SK-N-MC (cell line): ENCODE data around the gene DMWD.

Source experiments
- EZH2 ChIP-seq: fragments of 200-600 bp; sonication (generic); IDR thresholded peaks from one replicate; pipeline ENCODE4 v1.6.1; 2017; ENCODE audit warnings: antibody characterized with exemption
- FOXP2 ChIP-seq: optimal IDR thresholded peaks from 2 replicates; pipeline ENCODE3; 2011; ENCODE audit warnings: mild to moderate bottlenecking, moderate library complexity; ENCODE audit not compliant: insufficient read depth; ENCODE audit errors: extremely low read length, control extremely low read depth
- POLR2AphosphoS5 ChIP-seq: IDR thresholded peaks from 2 replicates; pipeline ENCODE4 v1.6.1; 2012; ENCODE audit warnings: mild to moderate bottlenecking, low read depth, low read length, borderline replicate concordance

DNA sequence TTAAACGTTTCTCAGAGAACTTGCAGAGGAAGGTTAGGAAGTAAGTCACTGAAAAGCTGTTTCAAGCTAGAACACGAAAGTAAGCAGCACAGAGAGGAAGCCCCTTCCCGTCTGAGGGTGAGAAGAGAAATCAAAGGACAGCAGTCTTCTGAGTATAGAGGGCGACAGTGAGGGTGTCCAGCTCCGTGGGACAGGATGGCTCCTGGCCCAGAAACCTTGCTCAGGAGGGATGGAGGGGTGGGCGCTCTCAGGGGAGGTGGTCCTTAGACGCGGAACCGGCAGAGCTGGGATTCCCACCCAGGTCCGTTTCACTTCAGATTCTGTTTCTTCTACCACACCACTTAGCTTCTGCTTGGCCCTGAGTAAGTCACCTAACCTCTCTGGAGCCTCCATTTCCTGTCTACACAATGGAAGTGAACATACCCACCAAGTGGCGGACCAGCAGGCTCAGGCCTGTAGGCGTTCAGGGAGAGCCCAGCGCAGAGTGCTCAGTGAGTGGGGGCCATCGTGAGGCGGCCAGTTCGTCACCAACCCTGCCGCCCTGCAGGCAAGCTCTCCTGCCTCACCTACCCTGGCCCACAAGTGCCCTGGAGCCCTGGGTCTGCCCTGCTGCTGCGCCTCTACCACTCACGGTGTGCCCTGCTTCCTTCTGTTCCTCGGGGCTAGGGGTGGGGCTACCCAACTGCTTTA, 27.9 kb upstream of the DMWD start:
- TF ChIP-seq POLR2AphosphoS5 (no peak), EZH2 (no peak), FOXP2 (no peak)
